ENCODE measurements around the gene CENPM.

Gene CENPM

DNA sequence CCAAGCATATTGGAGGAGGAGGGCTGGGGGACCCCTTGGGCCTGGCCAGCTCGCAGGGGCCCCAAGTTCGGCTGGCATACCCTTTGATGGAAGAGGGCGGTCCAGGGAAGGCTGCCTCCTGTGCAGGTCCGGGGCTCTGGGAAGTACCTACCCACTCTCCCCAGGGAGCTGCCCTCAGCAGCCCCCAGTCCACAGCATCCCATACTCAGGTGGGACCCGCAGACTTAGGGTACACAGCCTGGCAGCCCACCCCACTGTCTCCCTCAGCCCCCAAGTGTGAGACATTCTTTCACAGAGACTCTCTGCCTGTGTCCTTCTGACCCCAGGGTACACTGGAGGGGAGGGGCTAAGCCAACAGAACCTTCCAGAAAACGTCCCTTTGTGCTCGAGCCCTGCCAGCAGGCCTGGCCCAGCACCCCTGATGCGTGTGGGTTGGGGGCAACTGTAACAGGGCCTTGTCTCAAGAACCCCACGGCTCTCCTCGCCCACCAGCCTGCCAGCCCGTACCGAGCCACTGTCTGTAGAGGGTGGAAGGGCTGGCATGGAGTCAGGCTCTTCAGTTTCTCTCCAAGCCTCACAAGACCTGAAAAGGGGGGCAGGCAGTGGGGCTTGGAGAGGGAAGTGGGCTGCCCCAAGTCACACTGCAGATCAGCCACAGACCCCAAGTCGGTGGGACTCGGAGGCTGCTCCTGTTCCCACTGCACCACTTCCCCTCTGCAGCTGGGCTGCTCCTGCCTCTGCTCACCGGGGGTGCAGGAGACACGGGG, 13.4 kb downstream of the CENPM start:
- DNase-seq (ENCODE audit: low read depth in 3 of 3) = no peak

DNA sequence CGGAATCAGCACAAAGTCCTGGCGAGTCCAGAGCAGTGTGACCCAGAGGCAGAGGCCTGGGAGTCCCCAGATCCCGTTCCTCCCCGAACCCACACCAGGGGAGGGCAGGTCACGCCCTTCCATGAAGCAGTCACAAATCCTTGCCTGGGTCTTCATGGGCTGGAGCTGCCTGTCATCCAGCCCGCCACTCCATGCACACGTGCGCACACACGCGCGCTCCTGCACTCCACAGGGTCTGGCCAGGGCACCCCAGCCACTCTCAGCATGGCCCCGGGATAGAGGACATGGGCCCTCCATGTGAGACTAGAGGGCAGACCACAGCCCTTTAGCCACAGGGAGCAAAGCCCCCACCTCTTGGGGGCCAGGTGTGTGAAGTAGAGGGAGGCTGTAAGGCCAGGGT, 14.6 kb downstream of the CENPM start:
- no peak for DNase-seq (ENCODE audit: low read depth in 3 of 3)

DNA sequence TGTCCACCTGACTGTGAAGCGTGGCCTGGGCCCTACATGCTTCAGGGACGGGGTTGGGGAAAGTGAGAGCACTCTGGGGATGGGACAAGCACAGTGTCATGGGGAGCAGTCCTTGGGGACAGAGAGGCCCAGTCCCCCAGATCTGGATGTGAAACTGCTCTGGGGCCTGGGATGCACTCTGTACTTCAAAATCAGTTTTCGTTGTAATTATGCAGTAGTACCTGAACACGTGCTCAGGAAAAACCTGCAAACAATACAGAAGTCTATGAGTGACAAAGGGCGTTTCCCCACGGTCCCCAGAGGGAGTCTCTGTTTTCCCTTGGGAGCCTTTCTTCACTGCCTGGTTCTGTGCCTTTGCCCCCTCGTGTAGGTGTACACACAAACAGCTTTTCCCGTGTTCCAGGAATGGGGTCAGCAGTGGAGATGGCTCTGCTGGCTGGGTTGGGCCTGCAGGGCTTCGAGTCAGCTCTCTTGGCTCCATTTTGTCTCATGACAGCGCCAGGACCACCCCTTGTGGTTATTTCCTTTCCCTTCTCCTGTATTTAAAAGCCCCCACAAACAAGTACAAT, 15.2 kb downstream of the CENPM start:
- DNase-seq (ENCODE audit: low read depth in 3 of 3) = no peak

DNA sequence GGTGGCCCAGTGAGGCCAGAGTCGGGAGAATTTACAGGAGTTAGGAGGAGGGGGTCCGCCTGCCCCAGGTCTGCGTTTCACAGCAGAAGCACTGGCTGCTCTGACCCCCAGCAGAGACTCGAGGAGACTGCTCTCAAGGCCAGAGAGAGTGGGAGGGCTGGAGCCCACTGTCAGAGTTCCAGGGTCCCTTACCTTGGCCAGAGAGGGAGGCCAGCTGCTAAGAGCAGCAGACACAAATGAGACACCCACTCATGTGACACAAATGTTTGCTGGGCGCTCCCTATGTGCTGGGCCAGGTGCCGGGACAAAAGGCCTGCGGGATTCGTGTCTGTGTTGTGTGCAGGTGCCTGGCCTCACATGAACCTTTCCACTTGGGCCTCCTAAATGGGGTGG, 17.5 kb downstream of the CENPM start:
- DNase-seq (ENCODE audit: low read depth in 3 of 3) = no peak

DNA sequence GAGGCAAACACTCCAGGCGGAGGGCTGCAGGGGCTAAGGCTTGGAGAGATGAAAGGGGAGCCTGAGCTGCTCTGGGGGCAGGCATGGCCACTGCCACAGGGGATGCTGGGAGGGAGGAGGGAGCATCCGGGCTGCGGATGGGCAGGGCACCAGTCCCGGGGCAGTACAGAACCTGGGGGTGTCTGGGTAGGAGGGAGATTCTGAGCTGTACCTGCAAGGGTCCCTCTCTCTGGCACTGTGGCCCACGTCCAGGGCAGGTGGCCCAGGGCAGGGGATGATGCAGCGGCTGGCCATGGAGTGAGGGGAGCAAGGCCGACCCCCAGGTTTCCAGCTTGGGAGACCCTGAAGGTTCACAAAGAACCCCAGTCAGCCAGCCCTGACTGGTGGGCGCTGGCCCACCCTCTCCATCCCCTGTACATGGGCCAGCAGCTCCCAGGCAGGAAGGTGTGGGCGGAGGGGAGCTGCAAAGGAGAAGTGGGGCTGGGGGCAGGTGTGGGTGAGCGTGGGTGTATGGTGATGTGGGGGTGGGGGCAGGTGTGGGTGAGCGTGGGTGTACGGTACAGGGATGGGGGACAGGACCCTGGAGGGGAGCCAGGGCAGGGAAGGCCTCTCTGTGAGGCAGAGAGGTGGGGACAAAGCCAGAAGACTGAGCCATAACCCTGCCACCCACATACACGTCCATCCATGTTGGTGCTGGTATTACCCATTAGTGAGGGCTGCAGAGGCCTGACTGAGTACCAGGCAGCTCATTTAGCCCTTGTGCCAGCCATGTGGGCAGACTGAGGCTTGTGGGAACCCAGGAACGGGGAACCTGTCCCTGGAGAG, 18.1 kb downstream of the CENPM start:
- no peak for DNase-seq (ENCODE audit: low read depth in 3 of 3)

DNA sequence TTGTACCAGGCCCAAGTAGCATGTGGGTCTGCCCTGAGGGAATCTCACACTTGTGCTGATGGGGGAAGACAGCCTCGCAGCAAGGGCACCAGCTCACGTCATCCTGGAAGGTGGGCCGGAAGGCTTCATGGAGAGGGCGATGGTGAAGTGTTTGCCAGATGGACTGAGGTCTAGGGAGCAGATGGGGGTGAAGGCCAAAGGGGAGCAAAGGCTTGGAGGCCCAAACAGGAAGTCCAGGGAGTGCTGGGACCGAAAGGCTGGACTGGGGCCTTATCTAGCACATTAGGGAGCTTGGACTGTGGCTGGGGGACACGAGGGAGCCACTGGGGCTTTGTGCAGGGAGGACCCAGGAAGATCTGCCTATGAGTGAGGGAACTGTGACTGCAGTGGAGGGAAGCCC, 19.1 kb downstream of the CENPM start:
- no peak for DNase-seq (ENCODE audit: low read depth in 3 of 3)

DNA sequence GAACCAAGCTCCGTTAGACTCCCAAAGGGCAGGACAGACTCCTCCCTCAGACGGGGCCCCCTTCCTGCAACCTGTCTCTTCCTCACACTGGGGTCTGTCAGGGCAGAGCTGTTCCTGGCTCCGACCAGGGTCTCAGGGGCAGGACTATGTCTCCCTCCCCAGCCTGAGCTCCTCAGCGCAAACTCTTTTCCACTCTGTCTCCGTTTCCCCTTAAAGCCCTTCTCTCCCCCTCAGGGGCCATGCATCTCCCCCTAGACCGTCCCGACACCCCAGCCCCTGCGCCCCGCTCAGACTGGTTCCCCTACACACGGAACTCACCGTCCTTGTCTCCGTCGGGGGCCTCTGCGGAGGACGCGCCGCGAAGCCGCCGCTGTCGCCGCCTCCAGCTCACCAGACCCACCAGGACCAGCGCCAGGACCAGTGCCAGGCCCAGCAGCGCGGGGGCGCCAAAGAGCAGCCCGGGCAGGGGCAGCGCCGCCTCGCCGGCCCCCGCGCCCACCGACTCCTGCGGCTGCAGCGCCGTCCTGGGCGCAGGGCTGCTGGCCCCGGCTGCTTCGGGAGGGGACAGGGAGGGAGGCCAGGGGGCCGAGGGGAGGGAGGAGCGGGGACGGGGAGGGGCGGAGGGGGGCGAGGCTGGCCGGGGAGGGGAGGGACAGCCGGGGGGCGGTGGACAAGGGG, 21.0 kb downstream of the CENPM start:
- DNase-seq (ENCODE audit: low read depth in 3 of 3) = peak; percentile 58 to 63 (median 62)

DNA sequence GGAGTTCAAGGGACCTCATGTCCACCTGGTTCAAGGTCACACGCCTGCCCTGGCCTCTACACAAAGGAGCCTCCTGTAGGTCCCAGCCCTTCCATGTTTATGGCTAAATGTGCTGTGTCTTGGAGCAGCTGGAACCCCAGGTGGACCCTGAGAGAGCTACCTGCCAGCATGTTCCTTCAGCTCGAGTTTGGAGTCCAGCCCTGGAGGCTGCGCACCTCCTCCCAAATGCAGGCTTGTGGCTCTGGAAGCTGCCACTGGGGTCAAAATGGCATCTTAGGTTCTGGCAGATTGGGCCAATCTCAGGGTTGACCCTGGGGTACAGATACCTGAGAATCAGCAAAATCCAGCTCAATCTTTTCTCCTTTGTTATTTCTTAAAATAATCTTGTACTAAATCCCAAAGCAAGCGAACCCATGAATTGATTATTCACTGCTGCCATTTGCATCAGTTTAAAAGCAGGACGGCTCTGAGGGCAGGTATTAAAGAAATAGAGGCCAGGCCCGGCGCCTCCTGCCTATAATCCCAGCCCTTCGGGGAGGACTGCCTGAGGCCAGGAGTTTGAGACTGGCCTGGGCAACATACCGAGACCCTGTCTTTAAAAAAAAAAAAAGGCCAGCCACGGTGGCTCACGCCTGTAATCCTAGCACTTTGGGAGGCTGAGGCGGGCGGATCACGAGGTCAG, 23.2 kb downstream of the CENPM start:
- DNase-seq (ENCODE audit: low read depth in 3 of 3) = no peak

DNA sequence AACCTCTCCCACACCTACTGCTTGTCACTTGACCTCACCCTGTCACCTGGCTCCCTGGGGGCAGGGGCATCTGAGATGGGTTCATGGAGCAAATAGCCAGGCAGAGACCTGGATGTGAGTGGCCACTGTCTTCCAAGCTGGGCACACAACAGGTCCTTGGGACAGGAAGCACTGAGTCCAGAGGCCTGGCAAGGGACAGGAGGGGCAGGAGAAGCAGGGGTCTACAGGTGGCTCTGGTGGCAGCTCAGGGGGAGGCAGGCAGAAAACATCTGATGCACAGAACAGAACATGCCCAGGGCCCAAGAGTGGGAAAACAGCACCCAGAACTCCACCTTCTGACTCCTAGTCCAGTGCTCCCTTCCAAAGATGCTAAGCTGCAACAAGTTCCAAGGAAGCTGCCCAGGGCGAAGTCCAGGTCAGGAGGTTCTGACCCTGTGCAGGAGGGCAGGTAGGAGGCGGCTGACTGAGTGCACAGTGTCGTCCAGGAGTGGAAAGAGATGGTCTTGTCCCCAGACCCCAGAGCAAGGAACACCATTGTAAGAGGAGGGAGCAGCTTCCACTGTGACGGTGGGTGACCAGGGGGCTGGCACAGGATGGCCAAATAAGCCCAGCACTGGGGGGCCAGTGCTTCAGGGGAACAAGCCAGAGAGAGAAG, 23.9 kb downstream of the CENPM start:
- DNase-seq (ENCODE audit: low read depth in 3 of 3) = no peak

DNA sequence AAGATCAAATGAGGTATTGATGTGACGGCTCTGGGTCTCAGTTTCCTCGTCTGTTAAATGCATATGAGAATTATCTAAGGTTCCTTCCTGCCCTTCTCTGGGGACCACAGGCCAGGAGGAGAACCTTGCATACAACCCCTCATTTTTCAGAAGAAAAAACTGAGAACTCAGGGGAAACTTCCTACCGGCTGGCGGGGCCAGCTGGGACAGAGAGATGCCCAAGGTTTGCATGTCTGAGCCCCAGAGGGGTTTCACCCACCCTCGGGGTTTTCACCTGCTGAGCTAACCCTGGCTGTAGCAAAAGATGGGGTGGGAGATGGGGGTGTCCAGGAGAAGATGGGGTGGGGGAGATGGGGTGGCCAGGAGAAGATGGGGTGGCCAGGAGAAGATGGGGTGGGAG, 24.6 kb downstream of the CENPM start:
- DNase-seq (ENCODE audit: low read depth in 3 of 3) = no peak

DNA sequence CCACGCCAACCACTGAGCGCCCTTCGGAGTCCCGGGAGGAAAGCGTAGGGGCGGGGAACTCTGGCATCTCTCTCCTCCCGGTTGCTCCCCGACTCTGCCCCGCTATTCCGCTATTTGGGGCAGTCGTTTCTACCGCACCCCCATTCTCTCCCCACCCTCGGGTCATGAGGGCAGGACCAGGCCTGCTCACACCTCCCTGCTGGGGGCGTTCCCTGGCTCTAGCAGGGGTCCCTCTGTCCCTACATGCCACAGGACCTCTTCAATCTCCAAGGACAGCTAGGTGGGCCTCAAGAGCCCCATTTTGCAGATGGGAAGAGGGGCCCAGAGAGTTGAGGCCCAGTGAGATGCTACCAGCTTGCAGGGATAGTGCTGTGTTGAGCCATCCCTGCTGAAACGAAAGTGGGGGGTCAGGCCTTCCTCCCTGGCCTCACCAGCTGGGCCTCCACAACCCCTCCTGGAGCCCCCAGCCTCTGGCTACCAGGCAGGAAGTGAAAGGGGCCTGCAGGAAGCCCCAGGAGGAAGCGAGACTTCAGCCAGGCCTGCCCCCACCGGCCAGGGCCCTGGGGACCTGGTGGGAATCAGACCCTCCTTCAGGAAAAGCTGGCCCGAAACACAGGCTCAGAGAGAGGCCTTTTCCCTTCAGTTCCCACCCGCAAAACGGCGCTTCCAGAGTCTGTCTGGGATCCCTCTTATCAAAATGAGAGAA, 26.5 kb downstream of the CENPM start:
- DNase-seq (ENCODE audit: low read depth in 3 of 3) = no peak

DNA sequence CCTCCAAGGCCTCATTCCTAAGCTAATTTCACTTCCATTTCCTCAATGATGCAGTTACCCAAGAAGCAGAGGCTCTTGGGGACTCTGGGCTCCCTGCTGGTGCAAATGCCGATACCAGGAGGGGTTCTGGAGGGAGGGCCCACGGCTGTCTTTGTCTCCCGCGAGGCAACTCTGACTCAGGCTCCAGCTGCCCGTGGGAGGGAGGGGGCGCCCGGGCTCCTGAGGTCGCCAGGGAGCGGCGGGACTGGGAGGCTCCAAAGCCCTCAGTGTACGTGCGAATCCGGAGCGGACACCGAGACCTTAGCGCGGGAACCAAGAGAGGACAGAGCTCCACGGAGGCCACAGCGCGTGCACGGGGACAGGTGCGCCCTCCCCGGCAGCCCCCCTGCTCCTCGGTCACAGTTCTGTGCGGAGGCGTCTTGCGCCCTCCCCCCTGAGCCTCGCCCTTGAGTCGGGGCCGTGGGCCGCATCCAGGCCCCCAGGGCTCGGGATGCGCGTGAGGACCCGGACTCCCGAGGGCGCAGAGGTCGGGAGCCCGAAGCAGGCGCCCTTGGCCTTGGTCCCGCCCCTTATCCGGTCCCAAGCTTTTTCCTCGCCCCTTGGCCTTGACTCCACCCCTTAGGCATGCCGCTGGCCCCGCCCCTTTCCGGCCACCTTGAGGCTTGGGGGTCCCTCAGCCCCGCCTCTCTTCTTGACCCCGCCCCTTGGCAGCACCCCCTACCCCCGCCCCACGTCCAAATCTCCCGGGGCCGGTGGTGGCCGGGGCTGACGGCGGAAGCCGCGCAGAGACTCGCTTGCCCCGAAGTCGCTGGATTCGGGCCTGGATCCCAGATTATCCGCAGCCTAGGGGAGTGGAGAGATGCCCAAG, 27.4 kb downstream of the CENPM start:
- DNase-seq (ENCODE audit: low read depth in 3 of 3) = peak in 1 of 3 experiments; percentile 52

DNA sequence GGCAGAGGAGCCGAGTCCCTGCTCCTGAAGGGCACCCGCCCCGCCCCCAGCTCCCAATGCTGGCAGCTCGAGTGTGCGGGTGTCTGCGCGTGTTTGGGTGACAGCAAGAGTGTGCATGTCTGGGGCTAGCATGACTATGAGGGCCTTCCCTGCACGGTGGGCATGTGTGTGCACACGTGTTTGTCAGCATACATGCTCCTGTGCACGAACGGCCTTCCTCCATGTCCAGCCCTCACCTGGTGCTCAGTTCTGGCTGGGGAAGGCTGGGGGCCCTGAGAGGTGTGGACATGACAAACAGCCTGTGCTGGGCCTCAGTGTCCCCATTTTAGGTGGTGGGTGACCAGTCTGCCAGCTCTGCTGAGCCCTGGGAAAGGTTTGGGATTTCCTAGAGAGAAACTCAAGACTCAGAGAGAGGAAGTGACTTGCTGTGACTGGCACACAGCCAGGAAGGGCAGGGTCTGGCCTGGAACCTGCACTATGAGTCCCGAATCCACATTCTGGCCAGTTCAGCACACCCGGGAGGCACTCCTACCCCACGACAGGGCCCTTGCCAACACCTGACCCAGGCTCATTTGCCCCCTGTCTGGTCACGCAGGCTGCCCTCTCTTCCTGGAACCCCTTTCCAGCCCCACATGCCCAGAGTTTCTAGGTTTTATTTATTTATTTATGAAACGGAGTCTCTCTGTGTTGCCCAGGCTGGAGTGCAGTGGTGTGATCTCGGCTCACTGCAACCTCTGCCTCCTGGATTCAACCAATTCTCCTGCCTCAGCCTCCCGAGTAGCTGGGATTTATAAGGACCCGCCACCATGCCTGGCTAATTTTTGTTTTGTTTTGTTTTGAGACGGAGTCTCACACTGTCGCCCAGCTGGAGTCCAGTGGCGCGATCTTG, 28.8 kb downstream of the CENPM start:
- no peak for DNase-seq (ENCODE audit: low read depth in 3 of 3)

DNA sequence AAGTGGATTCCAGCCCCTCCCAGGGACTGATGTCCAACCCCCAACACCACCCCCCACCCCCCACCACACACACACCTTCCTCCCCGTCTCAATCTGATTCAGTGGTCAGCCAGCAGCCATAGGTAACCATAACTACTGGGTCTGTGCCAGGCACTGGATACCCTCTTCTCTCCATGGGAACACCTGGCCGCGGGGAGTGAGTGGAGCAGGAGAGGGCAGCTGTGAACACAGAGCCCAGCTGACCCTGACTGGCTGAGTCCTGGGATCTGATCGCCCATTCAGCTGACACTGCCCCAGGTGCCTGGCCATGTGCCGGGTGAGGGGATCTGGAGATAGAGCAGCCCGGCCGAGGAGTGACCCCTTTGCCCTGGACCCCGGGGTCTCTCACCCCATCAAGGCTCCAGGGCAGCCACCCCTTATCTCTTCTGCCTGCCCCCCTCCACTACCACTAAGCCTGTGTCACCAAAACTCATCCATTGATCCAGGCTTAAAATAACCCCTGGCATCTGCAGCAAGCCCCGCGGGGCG, 29.5 kb downstream of the CENPM start:
- no peak for DNase-seq (ENCODE audit: low read depth in 3 of 3)

DNA sequence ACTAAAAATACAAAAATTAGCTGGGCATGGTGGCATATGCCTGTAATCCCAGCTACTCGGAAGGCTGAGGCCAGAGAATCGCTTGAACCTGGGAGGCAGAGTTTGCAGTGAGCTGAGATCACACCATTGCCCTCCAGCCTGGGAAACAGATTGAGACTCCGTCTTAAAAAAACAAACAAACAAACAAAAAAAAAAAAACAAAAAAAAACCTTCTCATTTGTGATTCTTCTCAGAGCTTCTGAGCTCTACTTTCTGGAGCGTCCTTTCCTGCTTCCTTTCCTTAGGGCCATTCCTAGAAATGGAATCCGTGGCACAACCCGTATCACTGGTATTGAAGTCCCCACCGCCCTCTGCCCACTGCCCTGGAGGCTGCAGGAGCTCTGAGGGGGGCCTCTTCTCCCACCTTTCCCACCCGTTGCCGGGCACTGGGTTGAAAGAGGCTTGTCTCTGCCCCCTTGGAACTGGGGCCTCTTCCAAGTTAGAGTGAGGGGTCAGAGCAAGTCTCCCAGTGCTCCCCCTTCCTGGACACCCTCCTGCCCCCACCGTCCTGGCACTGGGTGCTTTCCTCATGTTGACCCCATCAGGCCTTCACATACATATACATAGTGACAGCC, 30.1 kb downstream of the CENPM start:
- no peak for DNase-seq (ENCODE audit: low read depth in 3 of 3)

DNA sequence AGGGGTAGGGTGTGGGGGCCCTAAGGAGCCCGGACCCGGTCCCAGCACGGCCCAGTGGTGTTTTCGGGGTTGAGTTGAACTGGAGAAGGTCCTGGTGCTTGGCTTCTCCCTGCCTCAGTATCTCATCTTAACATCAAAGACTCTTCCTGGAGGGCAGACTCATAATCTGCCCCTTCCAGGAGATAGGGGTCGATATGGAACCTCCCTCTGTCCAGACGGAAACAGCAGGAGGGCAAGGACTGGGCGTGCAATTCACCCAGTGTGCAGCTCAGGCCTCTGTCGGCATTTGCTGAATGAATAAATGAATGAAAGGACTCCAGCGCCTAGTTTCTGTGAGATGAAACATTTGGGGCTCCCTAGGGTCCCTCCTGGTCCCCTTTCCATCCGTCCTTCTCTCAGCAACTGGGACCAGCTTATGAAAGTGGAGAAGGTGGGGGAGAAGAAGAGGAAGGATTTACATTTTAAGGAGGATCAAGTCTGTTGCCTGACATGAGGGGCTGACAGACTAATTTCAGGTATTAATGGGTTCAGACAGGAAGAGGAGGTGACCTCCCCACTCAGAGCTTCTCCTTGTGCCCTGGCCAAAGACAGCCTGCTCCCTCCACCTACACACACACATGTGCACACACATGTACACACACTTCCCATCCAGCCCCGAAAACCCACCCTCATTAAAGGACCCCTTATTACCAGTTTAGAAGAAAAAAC, 31.0 kb downstream of the CENPM start:
- no peak for DNase-seq (ENCODE audit: low read depth in 3 of 3)

Measured in stimulated activated CD4-positive, alpha-beta T cell treated with anti-CD3 and anti-CD28 coated beads, TNF-alpha, amount 100 ng/mL, for 4 hours (primary cell).